MM.1S (cell line): ENCODE results near the gene DHX35.

ENCODE experiments used
- CTCF ChIP-seq: fragments of 300-600 bp; sonication (generic); IDR thresholded peaks from 2 replicates; pipeline ENCODE4 v1.5.1; 2016; ENCODE audit warnings: antibody characterized with exemption, low read length, mixed read lengths
- EZH2 ChIP-seq: fragments of 300-600 bp; sonication (generic); optimal IDR thresholded peaks from 2 replicates; pipeline ENCODE3; 2017; ENCODE audit warnings: low read depth, mild to moderate bottlenecking, antibody characterized with exemption, low read length, mixed read lengths

GRCh38 chr20:38915355-38915754 is 46.8 kb upstream of the DHX35 start:
- TF ChIP-seq CTCF (no peak), EZH2 (no peak)
